ENCODE measurements around the gene CASKIN1.

- TF ChIP-seq POLR2A (IDR thresholded peaks at IDR 0.05; ENCODE audit: low read length) (no peak), GATA1 (IDR thresholded peaks at IDR 0.05; ENCODE audit: low read depth, low read length) (no peak)
Observed at GRCh38 chr16:2148714-2149629, 47.4 kb downstream of the CASKIN1 start.
